ENCODE data around the gene ZDHHC20. TPM values are rescaled to one million over a fixed set of nuclear protein-coding genes. Genes with fewer than 3 reads are reported as not detected.

Gene ZDHHC20
- total RNA-seq, 1 donor from 2014 or later: 50.6 TPM

GRCh38 chr13:21347753-21348318, 111.3 kb downstream of the ZDHHC20 start:
- Mint-ChIP-seq H3K27ac (ENCODE audit: unreplicated experiment) (no peak overlapping the region), H3K36me3 (ENCODE audit: unreplicated experiment) (no peaks in the 10 kb centered on the region), H3K9me3 (ENCODE audit: unreplicated experiment) (no peaks in the 10 kb centered on the region), H3K4me3 (ENCODE audit: unreplicated experiment) (no peak overlapping the region), H3K27me3 (ENCODE audit: unreplicated experiment) (no peaks in the 10 kb centered on the region), H3K4me1 (ENCODE audit: unreplicated experiment) (no peaks in the 10 kb centered on the region)
- DNase-seq (ENCODE audit: extremely low spot score, unreplicated experiment): no peak
- TF ChIP-seq CTCF (IDR thresholded peaks at IDR 0.05): no peak

GRCh38 chr13:21344662-21345176, 114.4 kb downstream of the ZDHHC20 start:
- Mint-ChIP-seq H3K36me3 (ENCODE audit: unreplicated experiment) (no peaks in the 10 kb centered on the region), H3K4me3 (ENCODE audit: unreplicated experiment) (no peak overlapping the region), H3K27ac (ENCODE audit: unreplicated experiment) (no peak overlapping the region), H3K27me3 (ENCODE audit: unreplicated experiment) (no peaks in the 10 kb centered on the region), H3K9me3 (ENCODE audit: unreplicated experiment) (no peaks in the 10 kb centered on the region), H3K4me1 (ENCODE audit: unreplicated experiment) (no peaks in the 10 kb centered on the region)
- DNase-seq (ENCODE audit: extremely low spot score, unreplicated experiment): no peak
- no peak for TF ChIP-seq CTCF (IDR thresholded peaks at IDR 0.05)

- H3K36me3 Mint-ChIP-seq (ENCODE audit: unreplicated experiment): no peaks in the 10 kb centered on the region
- no peak overlapping the region for H3K27ac Mint-ChIP-seq (ENCODE audit: unreplicated experiment)
- no peaks in the 10 kb centered on the region for H3K27me3 Mint-ChIP-seq (ENCODE audit: unreplicated experiment)
Measured at GRCh38 chr13:21343659-21344058, 115.4 kb downstream of the ZDHHC20 start.

GRCh38 chr13:21342699-21343442, 116.2 kb downstream of the ZDHHC20 start:
- Mint-ChIP-seq H3K9me3 (ENCODE audit: unreplicated experiment) (no peaks in the 10 kb centered on the region), H3K36me3 (ENCODE audit: unreplicated experiment) (no peaks in the 10 kb centered on the region), H3K27ac (ENCODE audit: unreplicated experiment) (no peak overlapping the region), H3K27me3 (ENCODE audit: unreplicated experiment) (no peaks in the 10 kb centered on the region), H3K4me1 (ENCODE audit: unreplicated experiment) (no peaks in the 10 kb centered on the region), H3K4me3 (ENCODE audit: unreplicated experiment) (no peak overlapping the region)
- no peak for DNase-seq (ENCODE audit: extremely low spot score, unreplicated experiment)
- TF ChIP-seq CTCF (IDR thresholded peaks at IDR 0.05): no peak

More at GRCh38 chr13:21343659-21344058, 115.4 kb downstream of the ZDHHC20 start:
- no peaks in the 10 kb centered on the region for H3K4me1 Mint-ChIP-seq (ENCODE audit: unreplicated experiment)
- no peak overlapping the region for H3K4me3 Mint-ChIP-seq (ENCODE audit: unreplicated experiment)
- TF ChIP-seq CTCF (IDR thresholded peaks at IDR 0.05): no peak
- no peaks in the 10 kb centered on the region for H3K9me3 Mint-ChIP-seq (ENCODE audit: unreplicated experiment)
- no peak for DNase-seq (ENCODE audit: extremely low spot score, unreplicated experiment)

- DNase-seq (ENCODE audit: extremely low spot score, unreplicated experiment): no peak
- no peak for TF ChIP-seq CTCF (IDR thresholded peaks at IDR 0.05)
- Mint-ChIP-seq H3K27me3 (ENCODE audit: unreplicated experiment) (no peaks in the 10 kb centered on the region), H3K36me3 (ENCODE audit: unreplicated experiment) (no peaks in the 10 kb centered on the region), H3K4me1 (ENCODE audit: unreplicated experiment) (no peaks in the 10 kb centered on the region), H3K27ac (ENCODE audit: unreplicated experiment) (no peak overlapping the region), H3K9me3 (ENCODE audit: unreplicated experiment) (no peaks in the 10 kb centered on the region), H3K4me3 (ENCODE audit: unreplicated experiment) (no peak overlapping the region)
Measured at GRCh38 chr13:21341637-21342422, 117.3 kb downstream of the ZDHHC20 start.
